ENCODE data around the gene SPSB4.

The SPSB4 gene

GRCh38 chr3:141152801-141153678 is 101.9 kb downstream of the SPSB4 start:
- no peak for DNase-seq (ENCODE audit: low read depth in 3 of 3)

GRCh38 chr3:141153679-141153966 is 102.5 kb downstream of the SPSB4 start:
- DNase-seq (ENCODE audit: low read depth in 3 of 3), result no peak

- DNase-seq (ENCODE audit: low read depth in 3 of 3), result no peak
Observed at GRCh38 chr3:141164852-141165251, 113.7 kb downstream of the SPSB4 start.

GRCh38 chr3:141167681-141168080 is 116.5 kb downstream of the SPSB4 start:
- DNase-seq (ENCODE audit: low read depth in 3 of 3), result no peak

GRCh38 chr3:141170678-141171295 is 119.6 kb downstream of the SPSB4 start:
- DNase-seq (ENCODE audit: low read depth in 3 of 3), result no peak

GRCh38 chr3:141174674-141175073 is 123.5 kb downstream of the SPSB4 start:
- no peak for DNase-seq (ENCODE audit: low read depth in 3 of 3)

GRCh38 chr3:141176775-141177174 is 125.6 kb downstream of the SPSB4 start:
- no peak for DNase-seq (ENCODE audit: low read depth in 3 of 3)

- DNase-seq (ENCODE audit: low read depth in 3 of 3), result no peak
Observed at GRCh38 chr3:141178026-141178425, 126.9 kb downstream of the SPSB4 start.

- no peak for DNase-seq (ENCODE audit: low read depth in 3 of 3)
Observed at GRCh38 chr3:141178551-141178950, 127.4 kb downstream of the SPSB4 start.

GRCh38 chr3:141179983-141180382 is 128.8 kb downstream of the SPSB4 start:
- DNase-seq (ENCODE audit: low read depth in 3 of 3), result no peak

- DNase-seq (ENCODE audit: low read depth in 3 of 3), result no peak
Observed at GRCh38 chr3:141181196-141181595, 130.0 kb downstream of the SPSB4 start.

- DNase-seq (ENCODE audit: low read depth in 3 of 3), result no peak
Observed at GRCh38 chr3:141181819-141182218, 130.7 kb downstream of the SPSB4 start.

- DNase-seq (ENCODE audit: low read depth in 3 of 3), result no peak
Observed at GRCh38 chr3:141183606-141184005, 132.5 kb downstream of the SPSB4 start.

- no peak for DNase-seq (ENCODE audit: low read depth in 3 of 3)
Observed at GRCh38 chr3:141184430-141184829, 133.3 kb downstream of the SPSB4 start.

- no peak for DNase-seq (ENCODE audit: low read depth in 3 of 3)
Observed at GRCh38 chr3:141191097-141191749, 140.1 kb downstream of the SPSB4 start.

- DNase-seq (ENCODE audit: low read depth in 3 of 3), result peak; percentile 89 to 99 (median 93)
Observed at GRCh38 chr3:141192345-141192744, 141.2 kb downstream of the SPSB4 start.

GRCh38 chr3:141193066-141193830 is 142.1 kb downstream of the SPSB4 start:
- DNase-seq (ENCODE audit: low read depth in 3 of 3), result no peak
